Epithelial cell of proximal tubule (primary cell): ENCODE results near the gene LRRK1. TPM values are rescaled to one million over a fixed set of nuclear protein-coding genes. Genes with fewer than 3 reads are reported as not detected.

Experiments
- DNase-seq: peaks from one replicate; pipeline ENCODE4 v3.0.0-alpha.2; 2011; ENCODE audit warnings: low read depth
- H3K4me3 ChIP-seq: 2 replicates; pipeline ENCODE4 v1.5.1; 2011; ENCODE audit warnings: low read depth, mild to moderate bottlenecking, low read length
- total RNA-seq: library from RNA; depleted of rRNA; stranded (reverse); fragments of >200 nt; gene quantifications from 2 replicates; pipeline ENCODE4 v1.2.3, GENCODE V29; 2015
- TF ChIP-seq, protein P1 (sequence below): conservative IDR thresholded peaks from 2 replicates; pipeline ENCODE4 v1.5.1; 2012; ENCODE audit warnings: low read depth, mild to moderate bottlenecking, low read length

The LRRK1 gene
- total RNA-seq, 1 donor from 2014 or later = 8.1 TPM

DNA sequence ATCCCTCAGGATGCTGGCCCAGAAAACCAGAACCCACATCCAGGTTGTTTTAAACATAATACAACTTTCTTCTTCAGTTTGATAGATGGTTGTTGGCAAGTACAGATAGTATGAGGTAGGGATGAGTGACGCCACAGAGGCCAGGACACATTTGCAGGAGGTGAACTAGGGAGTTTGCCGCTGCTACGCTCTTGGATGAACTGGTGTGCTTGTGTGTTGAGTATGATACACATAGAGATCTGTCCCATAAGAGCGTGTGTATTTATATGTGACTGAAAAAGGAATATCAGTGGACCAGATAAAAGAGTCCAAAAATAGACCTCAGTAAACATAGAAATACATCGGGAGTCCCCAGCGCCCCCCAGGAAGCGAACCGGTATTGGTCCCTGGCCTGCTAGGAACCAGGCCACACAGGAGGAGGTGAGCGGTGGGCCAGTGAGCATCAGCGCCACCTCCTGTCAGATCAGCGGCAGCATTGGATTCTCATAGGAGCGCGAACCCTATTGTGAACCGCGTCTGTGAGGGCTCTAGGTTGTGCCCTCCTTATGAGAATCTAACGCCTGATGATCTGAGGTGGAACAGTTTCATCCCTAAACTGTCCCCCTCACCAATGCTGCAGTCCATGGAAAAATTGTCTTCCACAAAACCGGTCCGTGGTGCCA is 98.1 kb downstream of the LRRK1 start:
- no peak for DNase-seq
- TF ChIP-seq, protein P1, sequence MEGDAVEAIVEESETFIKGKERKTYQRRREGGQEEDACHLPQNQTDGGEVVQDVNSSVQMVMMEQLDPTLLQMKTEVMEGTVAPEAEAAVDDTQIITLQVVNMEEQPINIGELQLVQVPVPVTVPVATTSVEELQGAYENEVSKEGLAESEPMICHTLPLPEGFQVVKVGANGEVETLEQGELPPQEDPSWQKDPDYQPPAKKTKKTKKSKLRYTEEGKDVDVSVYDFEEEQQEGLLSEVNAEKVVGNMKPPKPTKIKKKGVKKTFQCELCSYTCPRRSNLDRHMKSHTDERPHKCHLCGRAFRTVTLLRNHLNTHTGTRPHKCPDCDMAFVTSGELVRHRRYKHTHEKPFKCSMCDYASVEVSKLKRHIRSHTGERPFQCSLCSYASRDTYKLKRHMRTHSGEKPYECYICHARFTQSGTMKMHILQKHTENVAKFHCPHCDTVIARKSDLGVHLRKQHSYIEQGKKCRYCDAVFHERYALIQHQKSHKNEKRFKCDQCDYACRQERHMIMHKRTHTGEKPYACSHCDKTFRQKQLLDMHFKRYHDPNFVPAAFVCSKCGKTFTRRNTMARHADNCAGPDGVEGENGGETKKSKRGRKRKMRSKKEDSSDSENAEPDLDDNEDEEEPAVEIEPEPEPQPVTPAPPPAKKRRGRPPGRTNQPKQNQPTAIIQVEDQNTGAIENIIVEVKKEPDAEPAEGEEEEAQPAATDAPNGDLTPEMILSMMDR = peak; percentile 18
- no peak overlapping the region for H3K4me3 ChIP-seq

DNA sequence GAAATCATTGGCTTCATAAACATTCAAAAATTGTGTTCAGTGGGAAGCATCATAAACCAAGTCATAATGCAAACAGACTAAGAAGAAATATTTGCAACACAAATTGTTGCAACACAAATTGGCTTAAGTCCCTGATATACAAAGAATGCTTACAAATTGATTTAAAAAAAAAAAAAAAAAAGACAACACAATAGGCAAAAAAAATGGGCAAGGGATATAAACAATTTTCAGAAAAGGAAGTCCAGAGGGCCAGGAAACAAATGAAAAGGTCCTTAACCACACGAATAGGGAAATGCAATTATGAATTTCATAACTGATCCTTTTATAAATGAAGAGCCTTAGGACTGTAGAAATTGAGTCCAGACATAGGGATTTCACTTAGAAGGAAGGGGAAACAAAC is 98.9 kb downstream of the LRRK1 start:
- no peak for DNase-seq
- no peak overlapping the region for H3K4me3 ChIP-seq
- TF ChIP-seq, protein P1 = no peak

DNA sequence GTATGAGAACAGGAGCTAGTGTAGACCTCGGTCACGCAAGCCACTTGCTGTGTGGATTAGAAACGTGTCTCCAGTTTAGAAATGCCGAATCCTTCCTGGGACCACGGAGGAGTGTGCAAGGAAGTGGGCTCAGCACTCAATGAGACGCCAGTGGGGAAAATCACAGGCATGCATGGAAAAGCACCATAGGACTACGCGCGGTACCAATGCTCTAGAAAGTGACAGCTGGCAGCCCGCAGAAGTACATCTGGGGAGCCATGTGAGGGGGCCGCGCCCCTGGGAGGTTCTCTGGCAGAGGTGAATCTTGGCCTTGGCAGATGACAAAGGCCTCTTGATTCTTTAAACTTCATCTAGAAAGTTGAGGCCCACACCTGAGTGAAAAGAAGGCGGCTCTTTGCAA is 99.3 kb downstream of the LRRK1 start:
- H3K4me3 ChIP-seq = no peak overlapping the region
- TF ChIP-seq, protein P1 = no peak
- DNase-seq = no peak

DNA sequence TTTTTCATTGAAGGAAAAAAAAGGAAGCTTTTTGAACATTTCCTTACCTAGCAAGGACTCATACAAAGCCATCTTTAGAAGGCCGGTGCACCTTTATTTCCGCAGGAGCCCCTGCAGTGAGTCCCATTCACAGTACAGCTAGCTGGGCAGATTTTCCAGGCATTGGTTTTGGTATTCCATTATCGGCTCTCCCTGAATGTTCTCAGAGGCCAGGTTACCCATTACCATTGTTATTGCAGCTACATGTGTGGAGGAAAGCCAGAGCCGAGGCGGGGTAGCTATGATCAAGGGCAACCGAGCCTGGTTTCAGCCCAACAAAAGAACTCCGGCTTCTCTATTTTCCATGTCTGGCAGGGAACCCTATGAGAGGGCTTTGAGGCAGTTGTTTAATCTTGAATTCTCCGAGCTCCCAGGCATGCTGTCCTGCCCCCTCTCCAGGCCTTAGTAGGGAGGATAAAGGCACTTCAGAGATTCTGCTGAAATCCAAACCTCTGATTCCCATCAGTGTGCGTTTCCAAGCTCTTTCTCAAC is 100.3 kb downstream of the LRRK1 start:
- no peak overlapping the region for H3K4me3 ChIP-seq
- TF ChIP-seq, protein P1 = no peak
- DNase-seq = no peak

DNA sequence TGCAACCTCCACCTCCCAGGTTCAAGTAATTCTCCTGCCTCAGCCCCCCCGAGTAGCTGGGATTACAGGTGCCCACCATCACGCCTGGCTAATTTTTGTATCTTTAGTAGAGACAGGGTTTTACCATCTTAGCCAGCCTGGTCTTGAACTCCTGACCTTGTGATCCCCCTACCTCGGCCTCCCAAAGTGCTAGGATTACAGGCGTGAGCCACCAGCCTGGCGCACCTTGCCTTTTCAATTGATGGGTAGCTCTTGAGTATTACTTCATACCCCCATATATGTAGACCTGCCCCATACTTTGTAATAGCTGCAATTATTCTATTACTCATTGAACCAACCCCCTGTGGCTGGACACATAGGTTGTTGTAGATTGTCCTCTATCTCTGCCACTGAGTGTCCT is 101.3 kb downstream of the LRRK1 start:
- DNase-seq = no peak
- no peak overlapping the region for H3K4me3 ChIP-seq
- TF ChIP-seq, protein P1 = no peak

DNA sequence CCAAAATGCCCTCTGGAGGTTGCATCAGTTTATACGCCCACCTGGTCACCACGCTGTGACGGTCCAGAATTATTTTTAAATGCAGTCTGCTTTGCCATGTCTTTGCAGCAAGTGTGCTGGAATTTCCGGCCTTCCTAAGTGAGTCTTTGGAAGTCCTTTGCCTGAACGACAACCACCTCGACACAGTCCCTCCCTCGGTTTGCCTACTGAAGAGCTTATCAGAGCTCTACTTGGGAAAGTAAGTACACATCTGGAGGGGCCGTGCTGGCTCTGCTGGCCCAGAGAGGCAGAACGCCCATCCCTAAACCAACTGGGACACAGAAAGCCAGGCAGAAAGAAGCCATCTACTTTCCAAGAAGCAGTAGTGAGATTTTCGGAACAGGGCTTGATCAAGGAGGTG is 101.8 kb downstream of the LRRK1 start:
- DNase-seq = no peak
- no peak overlapping the region for H3K4me3 ChIP-seq
- TF ChIP-seq, protein P1 = no peak

DNA sequence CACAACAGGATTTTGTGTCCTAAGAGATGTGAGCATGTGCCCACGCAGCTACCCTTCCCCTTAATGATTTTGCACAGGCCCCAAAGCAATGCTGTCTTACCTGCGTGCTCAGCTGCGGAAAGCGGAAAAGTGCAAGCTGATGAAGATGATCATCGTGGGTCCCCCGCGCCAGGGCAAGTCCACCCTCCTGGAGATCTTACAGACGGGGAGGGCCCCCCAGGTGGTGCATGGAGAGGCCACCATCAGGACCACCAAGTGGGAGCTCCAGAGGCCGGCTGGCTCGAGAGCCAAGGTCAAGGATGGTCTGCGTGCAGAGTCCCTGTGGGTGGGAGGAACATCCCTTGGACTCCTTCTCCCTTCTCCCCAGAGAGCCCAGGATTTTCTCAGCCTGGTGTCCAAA is 103.1 kb downstream of the LRRK1 start:
- no peak overlapping the region for H3K4me3 ChIP-seq
- no peak for DNase-seq
- TF ChIP-seq, protein P1 = no peak
